HEK293 (cell line): ENCODE measurements around the gene RAB24.
A peak's percentile ranks its signal among the peaks of the same experiment; 100 is the strongest.

ENCODE experiments used
- CTCF ChIA-PET: fragments of 350-600 bp; formaldehyde crosslinking; extraction: SDS; loops from one replicate; lab custom pipeline; 2021; ENCODE audit warnings: antibody characterized with exemption; lab: Yijun Ruan, JAX
- POLR2A ChIA-PET: fragments of 300-600 bp; formaldehyde crosslinking; extraction: SDS; loops from one replicate; lab custom pipeline; 2020; ENCODE audit warnings: antibody characterized with exemption, inconsistent platforms; lab: Yijun Ruan, JAX
- H3K27ac ChIP-seq: fragments of 200-500 bp; sonication (Bioruptor generic); 2 replicates; pipeline ENCODE4 v1.5.1; 2014; ENCODE audit warnings: low read depth, low read length, control low read depth, inconsistent platforms; ENCODE audit errors: extremely low read depth
- H3K36me3 ChIP-seq, 2 experiments: fragments of 200-500 bp in 1 of 2; sonication (Bioruptor generic) in 1 of 2; 1 replicate in 1 of 2; 2 replicates in 1 of 2; pipeline ENCODE4 v1.5.1; 2014 to 2017; ENCODE audit warnings: inconsistent platforms in 2 of 2, low read length in 2 of 2; ENCODE audit not compliant: control insufficient read depth in 2 of 2, insufficient read depth in 1 of 2
- H3K4me1 ChIP-seq: fragments of 200-500 bp; sonication (Bioruptor generic); 2 replicates; pipeline ENCODE4 v1.5.1; 2014; ENCODE audit warnings: mild to moderate bottlenecking, low read length, inconsistent platforms; ENCODE audit not compliant: control insufficient read depth, insufficient read depth
- H3K4me3 ChIP-seq: 2 replicates; pipeline ENCODE4 v1.5.1; 2011; ENCODE audit warnings: low read depth, mild to moderate bottlenecking, control low read depth, low read length, moderate library complexity
- H3K9me3 ChIP-seq: fragments of 200-500 bp; sonication (Bioruptor generic); 2 replicates; pipeline ENCODE4 v1.5.1; 2014; ENCODE audit warnings: low read depth, low read length, inconsistent platforms; ENCODE audit not compliant: control insufficient read depth, insufficient read depth
- EGR2 ChIP-seq: fragments of 450-650 bp; formaldehyde crosslinking; IDR thresholded peaks from 2 replicates; pipeline ENCODE4 v1.5.1; 2016; ENCODE audit warnings: low read depth, missing biosample characterization, missing genetic modification characterization
- KLF1 ChIP-seq: fragments of 450-650 bp; formaldehyde crosslinking; IDR thresholded peaks from 2 replicates; pipeline ENCODE4 v1.5.1; 2016; ENCODE audit warnings: missing biosample characterization, missing genetic modification characterization
- KLF10 ChIP-seq: fragments of 450-650 bp; IDR thresholded peaks from 2 replicates; pipeline ENCODE4 v1.5.1; 2018; ENCODE audit warnings: missing biosample characterization, mild to moderate bottlenecking, missing genetic modification characterization
- KLF9 ChIP-seq: fragments of 450-650 bp; formaldehyde crosslinking; IDR thresholded peaks from 2 replicates; pipeline ENCODE4 v1.5.1; 2016; ENCODE audit warnings: missing biosample characterization, missing genetic modification characterization, low read depth
- SP7 ChIP-seq: fragments of 450-650 bp; formaldehyde crosslinking; IDR thresholded peaks from 2 replicates; pipeline ENCODE4 v1.5.1; 2016; ENCODE audit warnings: missing biosample characterization, missing genetic modification characterization
- YY1 ChIP-seq: fragments of 450-650 bp; formaldehyde crosslinking; IDR thresholded peaks from 2 replicates; pipeline ENCODE4 v1.5.1; 2018; ENCODE audit warnings: missing biosample characterization, missing genetic modification characterization
- YY2 ChIP-seq: fragments of 450-650 bp; formaldehyde crosslinking; IDR thresholded peaks from 2 replicates; pipeline ENCODE4 v1.5.1; 2016; ENCODE audit warnings: missing biosample characterization, missing genetic modification characterization
- ZBTB8A ChIP-seq: fragments of 450-650 bp; formaldehyde crosslinking; IDR thresholded peaks from 2 replicates; pipeline ENCODE4 v1.5.1; 2016; ENCODE audit warnings: missing biosample characterization, missing genetic modification characterization
- ZFP3 ChIP-seq: fragments of 450-650 bp; formaldehyde crosslinking; IDR thresholded peaks from 2 replicates; pipeline ENCODE4 v1.5.1; 2016; ENCODE audit warnings: low read depth, missing biosample characterization, missing genetic modification characterization
- ZFP37 ChIP-seq: fragments of 450-650 bp; formaldehyde crosslinking; IDR thresholded peaks from 2 replicates; pipeline ENCODE4 v1.5.1; 2016; ENCODE audit warnings: missing biosample characterization, missing genetic modification characterization
- ZNF133 ChIP-seq: fragments of 450-650 bp; formaldehyde crosslinking; IDR thresholded peaks from 2 replicates; pipeline ENCODE4 v1.5.1; 2016; ENCODE audit warnings: missing biosample characterization, missing genetic modification characterization
- ZNF239 ChIP-seq: fragments of 450-650 bp; formaldehyde crosslinking; IDR thresholded peaks from 2 replicates; pipeline ENCODE4 v1.5.1; 2016; ENCODE audit warnings: missing biosample characterization, missing genetic modification characterization
- ZNF426 ChIP-seq: fragments of 450-650 bp; formaldehyde crosslinking; IDR thresholded peaks from 2 replicates; pipeline ENCODE4 v1.5.1; 2017; ENCODE audit warnings: missing biosample characterization, missing genetic modification characterization, mild to moderate bottlenecking, inconsistent platforms, moderate library complexity
- ZNF529 ChIP-seq: fragments of 450-650 bp; formaldehyde crosslinking; IDR thresholded peaks from 2 replicates; pipeline ENCODE4 v1.5.1; 2017; ENCODE audit warnings: missing genetic modification characterization, missing biosample characterization; ENCODE audit not compliant: insufficient replicate concordance
- ZNF624 ChIP-seq: fragments of 450-650 bp; formaldehyde crosslinking; IDR thresholded peaks from 2 replicates; pipeline ENCODE4 v1.5.1; 2017; ENCODE audit warnings: missing biosample characterization, missing genetic modification characterization
- ZNF791 ChIP-seq: fragments of 450-650 bp; formaldehyde crosslinking; IDR thresholded peaks from 2 replicates; pipeline ENCODE4 v1.5.1; 2016; ENCODE audit warnings: missing biosample characterization, missing genetic modification characterization
- ZNF837 ChIP-seq: fragments of 450-650 bp; formaldehyde crosslinking; IDR thresholded peaks from 2 replicates; pipeline ENCODE4 v1.5.1; 2016; ENCODE audit warnings: missing biosample characterization, missing genetic modification characterization
- TF ChIP-seq, protein P1 (sequence below): fragments of 450-650 bp; formaldehyde crosslinking; IDR thresholded peaks from 2 replicates; pipeline ENCODE4 v1.5.1; 2016; ENCODE audit warnings: missing biosample characterization, missing genetic modification characterization
- TF ChIP-seq, protein P2 (sequence below): fragments of 450-650 bp; formaldehyde crosslinking; IDR thresholded peaks from 2 replicates; pipeline ENCODE4 v1.5.1; 2016; ENCODE audit warnings: missing biosample characterization, missing genetic modification characterization
- TF ChIP-seq, protein P3 (sequence below): fragments of 450-650 bp; formaldehyde crosslinking; IDR thresholded peaks from 2 replicates; pipeline ENCODE4 v1.5.1; 2017; ENCODE audit warnings: missing biosample characterization, missing genetic modification characterization
- TF ChIP-seq, protein P4 (sequence below): fragments of 450-650 bp; formaldehyde crosslinking; conservative IDR thresholded peaks from 2 replicates; pipeline ENCODE4 v1.5.1; 2016; ENCODE audit warnings: low read depth, missing biosample characterization, missing genetic modification characterization
- TF ChIP-seq, protein P5 (sequence below): fragments of 450-650 bp; formaldehyde crosslinking; IDR thresholded peaks from 2 replicates; pipeline ENCODE4 v1.5.1; 2016; ENCODE audit warnings: missing biosample characterization, missing genetic modification characterization

Gene RAB24

DNA sequence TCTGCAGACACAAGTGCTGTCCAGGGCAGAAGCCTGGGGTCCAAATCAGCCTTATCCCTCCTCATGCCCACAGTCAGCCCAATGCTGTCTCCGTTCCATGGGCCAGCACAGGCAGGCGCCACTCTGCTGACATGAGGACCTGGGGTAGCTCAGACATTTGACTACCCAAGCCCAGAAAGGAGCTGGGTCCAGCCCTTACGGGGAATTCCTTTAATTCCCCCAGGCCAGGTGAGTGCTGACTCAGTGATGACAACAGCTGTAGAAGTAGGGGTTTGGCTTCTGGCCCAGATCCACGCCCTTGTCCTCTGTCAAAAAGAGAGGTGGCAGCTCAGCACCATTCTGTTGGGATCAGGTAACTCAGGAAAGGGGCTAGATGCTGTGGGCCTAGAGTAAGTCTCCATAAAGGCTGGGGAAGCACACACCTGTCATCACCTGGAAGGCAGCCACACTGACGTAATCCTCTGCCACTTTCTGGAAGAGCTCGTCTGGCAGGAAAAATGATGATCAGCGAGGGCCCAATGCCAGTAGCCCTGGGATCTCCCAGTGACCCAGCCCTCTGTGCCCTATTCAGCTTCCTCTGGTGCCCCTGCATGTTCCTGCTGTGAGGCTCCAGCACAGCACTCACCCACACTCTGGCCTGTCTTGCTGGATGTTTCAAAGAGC is 1.9 kb downstream of the RAB24 start (continued):
- TF ChIP-seq ZFP37 (tag by site-specific recombination) (0 out of 2 replicates have a peak, but pooled peaks have one; percentile 39), SP7 (0 out of 2 replicates have a peak, but pooled peaks have one; percentile 8), KLF1 (tag by site-specific recombination) (peak; percentile 74), ZNF791 (tag by site-specific recombination) (no peak), KLF10 (tag by site-specific recombination) (peak; percentile 85), ZNF624 (tag by site-specific recombination) (no peak)
- TF ChIP-seq, protein P1, sequence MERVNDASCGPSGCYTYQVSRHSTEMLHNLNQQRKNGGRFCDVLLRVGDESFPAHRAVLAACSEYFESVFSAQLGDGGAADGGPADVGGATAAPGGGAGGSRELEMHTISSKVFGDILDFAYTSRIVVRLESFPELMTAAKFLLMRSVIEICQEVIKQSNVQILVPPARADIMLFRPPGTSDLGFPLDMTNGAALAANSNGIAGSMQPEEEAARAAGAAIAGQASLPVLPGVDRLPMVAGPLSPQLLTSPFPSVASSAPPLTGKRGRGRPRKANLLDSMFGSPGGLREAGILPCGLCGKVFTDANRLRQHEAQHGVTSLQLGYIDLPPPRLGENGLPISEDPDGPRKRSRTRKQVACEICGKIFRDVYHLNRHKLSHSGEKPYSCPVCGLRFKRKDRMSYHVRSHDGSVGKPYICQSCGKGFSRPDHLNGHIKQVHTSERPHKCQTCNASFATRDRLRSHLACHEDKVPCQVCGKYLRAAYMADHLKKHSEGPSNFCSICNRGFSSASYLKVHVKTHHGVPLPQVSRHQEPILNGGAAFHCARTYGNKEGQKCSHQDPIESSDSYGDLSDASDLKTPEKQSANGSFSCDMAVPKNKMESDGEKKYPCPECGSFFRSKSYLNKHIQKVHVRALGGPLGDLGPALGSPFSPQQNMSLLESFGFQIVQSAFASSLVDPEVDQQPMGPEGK, result peak; percentile 50

DNA sequence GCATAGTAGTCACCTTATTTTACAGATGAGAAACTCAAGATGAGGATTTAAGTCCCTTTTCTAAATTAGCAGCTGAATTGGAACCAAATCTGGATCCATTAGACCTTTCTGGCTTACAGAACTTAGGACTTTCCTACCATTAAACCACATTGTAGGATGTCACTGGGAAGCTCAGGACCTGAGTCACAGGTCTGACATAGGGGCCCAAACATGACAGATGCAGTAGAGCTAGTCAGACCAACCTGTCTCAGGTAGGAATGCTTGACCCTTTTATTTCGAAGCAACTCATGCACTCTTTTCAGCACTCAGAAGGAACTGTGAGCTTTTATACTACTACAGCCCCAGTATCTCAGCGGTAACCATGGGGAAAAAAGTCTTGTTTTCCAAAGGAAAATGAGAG is 2.6 kb downstream of the RAB24 start:
- Histone ChIP-seq H3K9me3 (no peaks in the 10 kb centered on the region), H3K4me1 (peaks cover 13% of the 10 kb centered on the region), H3K27ac (0 out of 2 replicates have a peak overlapping the region, but pooled peaks have one; percentile 2), H3K4me3 (no peak overlapping the region), H3K36me3 (peaks cover 4 to 68% of the 10 kb centered on the region in 2 experiments; a peak in 2 of 3 replicates)
- ChIA-PET POLR2A (interaction anchor here (1.1 to 1.3 kb wide), 3 partner anchors 9 to 78 kb away, joined by 3 to 10 read pairs (median 4); partner anchors contain the start of gene MXD3), CTCF (interaction anchor here (1.1 to 3.4 kb wide), 4 partner anchors 9 to 640 kb away, joined by 3 to 16 read pairs (median 11); no protein-coding TSS in a partner anchor)
- TF ChIP-seq YY1 (tag by site-specific recombination) (no peak), ZNF239 (tag by site-specific recombination) (no peak), ZNF837 (tag by site-specific recombination) (no peak), KLF9 (tag by site-specific recombination) (no peak), EGR2 (tag by site-specific recombination) (no peak), YY2 (tag by site-specific recombination) (no peak), ZFP3 (tag by site-specific recombination) (no peak), ZNF529 (tag by site-specific recombination) (no peak), ZNF133 (tag by site-specific recombination) (no peak), ZBTB8A (tag by site-specific recombination) (no peak), ZNF426 (tag by site-specific recombination) (no peak)
- TF ChIP-seq, protein P2, sequence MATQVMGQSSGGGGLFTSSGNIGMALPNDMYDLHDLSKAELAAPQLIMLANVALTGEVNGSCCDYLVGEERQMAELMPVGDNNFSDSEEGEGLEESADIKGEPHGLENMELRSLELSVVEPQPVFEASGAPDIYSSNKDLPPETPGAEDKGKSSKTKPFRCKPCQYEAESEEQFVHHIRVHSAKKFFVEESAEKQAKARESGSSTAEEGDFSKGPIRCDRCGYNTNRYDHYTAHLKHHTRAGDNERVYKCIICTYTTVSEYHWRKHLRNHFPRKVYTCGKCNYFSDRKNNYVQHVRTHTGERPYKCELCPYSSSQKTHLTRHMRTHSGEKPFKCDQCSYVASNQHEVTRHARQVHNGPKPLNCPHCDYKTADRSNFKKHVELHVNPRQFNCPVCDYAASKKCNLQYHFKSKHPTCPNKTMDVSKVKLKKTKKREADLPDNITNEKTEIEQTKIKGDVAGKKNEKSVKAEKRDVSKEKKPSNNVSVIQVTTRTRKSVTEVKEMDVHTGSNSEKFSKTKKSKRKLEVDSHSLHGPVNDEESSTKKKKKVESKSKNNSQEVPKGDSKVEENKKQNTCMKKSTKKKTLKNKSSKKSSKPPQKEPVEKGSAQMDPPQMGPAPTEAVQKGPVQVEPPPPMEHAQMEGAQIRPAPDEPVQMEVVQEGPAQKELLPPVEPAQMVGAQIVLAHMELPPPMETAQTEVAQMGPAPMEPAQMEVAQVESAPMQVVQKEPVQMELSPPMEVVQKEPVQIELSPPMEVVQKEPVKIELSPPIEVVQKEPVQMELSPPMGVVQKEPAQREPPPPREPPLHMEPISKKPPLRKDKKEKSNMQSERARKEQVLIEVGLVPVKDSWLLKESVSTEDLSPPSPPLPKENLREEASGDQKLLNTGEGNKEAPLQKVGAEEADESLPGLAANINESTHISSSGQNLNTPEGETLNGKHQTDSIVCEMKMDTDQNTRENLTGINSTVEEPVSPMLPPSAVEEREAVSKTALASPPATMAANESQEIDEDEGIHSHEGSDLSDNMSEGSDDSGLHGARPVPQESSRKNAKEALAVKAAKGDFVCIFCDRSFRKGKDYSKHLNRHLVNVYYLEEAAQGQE (tag by site-specific recombination), result no peak
- TF ChIP-seq, protein P3, sequence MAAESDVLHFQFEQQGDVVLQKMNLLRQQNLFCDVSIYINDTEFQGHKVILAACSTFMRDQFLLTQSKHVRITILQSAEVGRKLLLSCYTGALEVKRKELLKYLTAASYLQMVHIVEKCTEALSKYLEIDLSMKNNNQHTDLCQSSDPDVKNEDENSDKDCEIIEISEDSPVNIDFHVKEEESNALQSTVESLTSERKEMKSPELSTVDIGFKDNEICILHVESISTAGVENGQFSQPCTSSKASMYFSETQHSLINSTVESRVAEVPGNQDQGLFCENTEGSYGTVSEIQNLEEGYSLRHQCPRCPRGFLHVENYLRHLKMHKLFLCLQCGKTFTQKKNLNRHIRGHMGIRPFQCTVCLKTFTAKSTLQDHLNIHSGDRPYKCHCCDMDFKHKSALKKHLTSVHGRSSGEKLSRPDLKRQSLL (tag by site-specific recombination), result no peak
- TF ChIP-seq, protein P4, sequence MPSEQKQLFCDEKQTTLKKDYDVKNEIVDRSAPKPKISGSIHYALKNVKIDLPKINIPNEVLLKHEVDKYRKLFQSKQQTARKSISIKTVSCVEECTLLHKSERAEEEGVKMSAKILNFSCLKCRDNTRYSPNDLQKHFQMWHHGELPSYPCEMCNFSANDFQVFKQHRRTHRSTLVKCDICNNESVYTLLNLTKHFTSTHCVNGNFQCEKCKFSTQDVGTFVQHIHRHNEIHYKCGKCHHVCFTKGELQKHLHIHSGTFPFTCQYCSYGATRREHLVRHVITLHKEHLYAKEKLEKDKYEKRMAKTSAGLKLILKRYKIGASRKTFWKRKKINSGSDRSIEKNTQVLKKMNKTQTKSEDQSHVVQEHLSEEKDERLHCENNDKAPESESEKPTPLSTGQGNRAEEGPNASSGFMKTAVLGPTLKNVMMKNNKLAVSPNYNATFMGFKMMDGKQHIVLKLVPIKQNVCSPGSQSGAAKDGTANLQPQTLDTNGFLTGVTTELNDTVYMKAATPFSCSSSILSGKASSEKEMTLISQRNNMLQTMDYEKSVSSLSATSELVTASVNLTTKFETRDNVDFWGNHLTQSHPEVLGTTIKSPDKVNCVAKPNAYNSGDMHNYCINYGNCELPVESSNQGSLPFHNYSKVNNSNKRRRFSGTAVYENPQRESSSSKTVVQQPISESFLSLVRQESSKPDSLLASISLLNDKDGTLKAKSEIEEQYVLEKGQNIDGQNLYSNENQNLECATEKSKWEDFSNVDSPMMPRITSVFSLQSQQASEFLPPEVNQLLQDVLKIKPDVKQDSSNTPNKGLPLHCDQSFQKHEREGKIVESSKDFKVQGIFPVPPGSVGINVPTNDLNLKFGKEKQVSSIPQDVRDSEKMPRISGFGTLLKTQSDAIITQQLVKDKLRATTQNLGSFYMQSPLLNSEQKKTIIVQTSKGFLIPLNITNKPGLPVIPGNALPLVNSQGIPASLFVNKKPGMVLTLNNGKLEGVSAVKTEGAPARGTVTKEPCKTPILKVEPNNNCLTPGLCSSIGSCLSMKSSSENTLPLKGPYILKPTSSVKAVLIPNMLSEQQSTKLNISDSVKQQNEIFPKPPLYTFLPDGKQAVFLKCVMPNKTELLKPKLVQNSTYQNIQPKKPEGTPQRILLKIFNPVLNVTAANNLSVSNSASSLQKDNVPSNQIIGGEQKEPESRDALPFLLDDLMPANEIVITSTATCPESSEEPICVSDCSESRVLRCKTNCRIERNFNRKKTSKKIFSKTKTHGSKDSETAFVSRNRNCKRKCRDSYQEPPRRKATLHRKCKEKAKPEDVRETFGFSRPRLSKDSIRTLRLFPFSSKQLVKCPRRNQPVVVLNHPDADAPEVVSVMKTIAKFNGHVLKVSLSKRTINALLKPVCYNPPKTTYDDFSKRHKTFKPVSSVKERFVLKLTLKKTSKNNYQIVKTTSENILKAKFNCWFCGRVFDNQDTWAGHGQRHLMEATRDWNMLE (tag by site-specific recombination), result no peak
- TF ChIP-seq, protein P5, sequence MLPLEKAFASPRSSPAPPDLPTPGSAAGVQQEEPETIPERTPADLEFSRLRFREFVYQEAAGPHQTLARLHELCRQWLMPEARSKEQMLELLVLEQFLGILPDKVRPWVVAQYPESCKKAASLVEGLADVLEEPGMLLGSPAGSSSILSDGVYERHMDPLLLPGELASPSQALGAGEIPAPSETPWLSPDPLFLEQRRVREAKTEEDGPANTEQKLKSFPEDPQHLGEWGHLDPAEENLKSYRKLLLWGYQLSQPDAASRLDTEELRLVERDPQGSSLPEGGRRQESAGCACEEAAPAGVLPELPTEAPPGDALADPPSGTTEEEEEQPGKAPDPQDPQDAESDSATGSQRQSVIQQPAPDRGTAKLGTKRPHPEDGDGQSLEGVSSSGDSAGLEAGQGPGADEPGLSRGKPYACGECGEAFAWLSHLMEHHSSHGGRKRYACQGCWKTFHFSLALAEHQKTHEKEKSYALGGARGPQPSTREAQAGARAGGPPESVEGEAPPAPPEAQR (tag by site-specific recombination), result no peak
